Hypothalamus (tissue), 51 donors: ENCODE measurements around the gene CT45A1.
"Not testable (repeated sequence)": the region's sequence is repeated elsewhere in the genome, so short reads cannot be mapped to it uniquely, and the experiment has no call there.

Source experiments
- DNase-seq, 51 donors: peaks; one replicate each; lab custom pipeline; 2025; lab: John Stamatoyannopoulos, UW

CT45A1 gene

GRCh38 chrX:135713183-135713689 lies at the start of gene CT45A1:
Gene CT45A1 (plus strand): TSS chrX:135713639. CDS start chrX:135718941, 5,302 bp downstream.
- DNase-seq = not testable (repeated sequence)

GRCh38 chrX:135672979-135673378 lies 40.5 kb upstream of the CT45A1 start:
- not testable (repeated sequence) for DNase-seq

GRCh38 chrX:135688137-135688536 lies 25.3 kb upstream of the CT45A1 start:
- DNase-seq = no peak

- DNase-seq = no peak
These were observed 18.0 kb upstream of the CT45A1 start for GRCh38 chrX:135695471-135695870.

GRCh38 chrX:135697601-135698000 lies 15.8 kb upstream of the CT45A1 start:
- DNase-seq = no peak

- DNase-seq = no peak
These were observed 14.5 kb upstream of the CT45A1 start for GRCh38 chrX:135698924-135699323.

GRCh38 chrX:135707880-135708279 lies 5.6 kb upstream of the CT45A1 start:
- peak in 1 of 51 donors; percentile 1 for DNase-seq

GRCh38 chrX:135713795-135714194 lies 356 bp downstream of the CT45A1 start:
- DNase-seq = no peak

GRCh38 chrX:135734666-135735065 lies 21.2 kb downstream of the CT45A1 start:
- not testable (repeated sequence) for DNase-seq

- no peak for DNase-seq
These were observed 24.1 kb downstream of the CT45A1 start for GRCh38 chrX:135737366-135738071.

- no peak for DNase-seq
These were observed 27.3 kb downstream of the CT45A1 start for GRCh38 chrX:135740681-135741149.

GRCh38 chrX:135741192-135741715 lies 27.8 kb downstream of the CT45A1 start:
- DNase-seq = no peak

- DNase-seq = not testable (repeated sequence)
These were observed 31.3 kb downstream of the CT45A1 start for GRCh38 chrX:135744739-135745138.

- not testable (repeated sequence) for DNase-seq
These were observed 54.7 kb downstream of the CT45A1 start, which contains the start of gene CT45A3 for GRCh38 chrX:135768091-135768490. Gene CT45A3 (minus strand): TSS chrX:135768191. CDS start chrX:135764444, 3,747 bp downstream.
